ENCODE data around the gene DTNBP1.

DNA sequence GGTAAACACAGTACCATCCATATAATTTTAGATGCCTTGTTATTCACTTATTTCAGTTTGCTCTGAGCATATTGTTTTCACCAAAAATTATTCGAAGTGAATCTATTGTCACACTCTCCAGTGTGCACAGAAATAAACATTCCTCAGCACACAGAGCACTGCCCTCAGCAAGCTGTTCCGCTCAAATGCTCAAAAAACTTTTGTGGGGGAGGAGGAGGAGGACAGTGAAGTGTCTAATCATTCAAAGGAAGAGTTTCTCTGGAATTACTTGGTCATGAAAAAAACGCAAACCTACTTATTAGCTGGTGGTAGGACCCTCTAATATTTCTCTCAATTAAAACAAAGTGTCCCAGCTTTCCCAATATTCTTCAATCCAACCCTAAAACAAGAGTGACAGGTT, 88.3 kb downstream of the DTNBP1 start:
- TF ChIP-seq, protein P1, sequence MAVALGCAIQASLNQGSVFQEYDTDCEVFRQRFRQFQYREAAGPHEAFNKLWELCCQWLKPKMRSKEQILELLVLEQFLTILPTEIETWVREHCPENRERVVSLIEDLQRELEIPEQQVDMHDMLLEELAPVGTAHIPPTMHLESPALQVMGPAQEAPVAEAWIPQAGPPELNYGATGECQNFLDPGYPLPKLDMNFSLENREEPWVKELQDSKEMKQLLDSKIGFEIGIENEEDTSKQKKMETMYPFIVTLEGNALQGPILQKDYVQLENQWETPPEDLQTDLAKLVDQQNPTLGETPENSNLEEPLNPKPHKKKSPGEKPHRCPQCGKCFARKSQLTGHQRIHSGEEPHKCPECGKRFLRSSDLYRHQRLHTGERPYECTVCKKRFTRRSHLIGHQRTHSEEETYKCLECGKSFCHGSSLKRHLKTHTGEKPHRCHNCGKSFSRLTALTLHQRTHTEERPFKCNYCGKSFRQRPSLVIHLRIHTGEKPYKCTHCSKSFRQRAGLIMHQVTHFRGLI (tag by site-specific recombination; IDR thresholded peaks at IDR 0.05), result no peak
- TF ChIP-seq ZNF549 (tag by site-specific recombination; IDR thresholded peaks at IDR 0.05) (no peak), ZNF157 (tag by site-specific recombination; IDR thresholded peaks at IDR 0.05) (no peak)
- TF ChIP-seq, protein P2, sequence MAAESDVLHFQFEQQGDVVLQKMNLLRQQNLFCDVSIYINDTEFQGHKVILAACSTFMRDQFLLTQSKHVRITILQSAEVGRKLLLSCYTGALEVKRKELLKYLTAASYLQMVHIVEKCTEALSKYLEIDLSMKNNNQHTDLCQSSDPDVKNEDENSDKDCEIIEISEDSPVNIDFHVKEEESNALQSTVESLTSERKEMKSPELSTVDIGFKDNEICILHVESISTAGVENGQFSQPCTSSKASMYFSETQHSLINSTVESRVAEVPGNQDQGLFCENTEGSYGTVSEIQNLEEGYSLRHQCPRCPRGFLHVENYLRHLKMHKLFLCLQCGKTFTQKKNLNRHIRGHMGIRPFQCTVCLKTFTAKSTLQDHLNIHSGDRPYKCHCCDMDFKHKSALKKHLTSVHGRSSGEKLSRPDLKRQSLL (tag by site-specific recombination; IDR thresholded peaks at IDR 0.05), result no peak
- TF ChIP-seq, protein P3, sequence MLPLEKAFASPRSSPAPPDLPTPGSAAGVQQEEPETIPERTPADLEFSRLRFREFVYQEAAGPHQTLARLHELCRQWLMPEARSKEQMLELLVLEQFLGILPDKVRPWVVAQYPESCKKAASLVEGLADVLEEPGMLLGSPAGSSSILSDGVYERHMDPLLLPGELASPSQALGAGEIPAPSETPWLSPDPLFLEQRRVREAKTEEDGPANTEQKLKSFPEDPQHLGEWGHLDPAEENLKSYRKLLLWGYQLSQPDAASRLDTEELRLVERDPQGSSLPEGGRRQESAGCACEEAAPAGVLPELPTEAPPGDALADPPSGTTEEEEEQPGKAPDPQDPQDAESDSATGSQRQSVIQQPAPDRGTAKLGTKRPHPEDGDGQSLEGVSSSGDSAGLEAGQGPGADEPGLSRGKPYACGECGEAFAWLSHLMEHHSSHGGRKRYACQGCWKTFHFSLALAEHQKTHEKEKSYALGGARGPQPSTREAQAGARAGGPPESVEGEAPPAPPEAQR (tag by site-specific recombination; IDR thresholded peaks at IDR 0.05), result no peak

All from HEK293 (cell line).